Measurements from ENCODE around the gene ELP2. TPM values are rescaled to one million over a fixed set of nuclear protein-coding genes. Genes with fewer than 3 reads are reported as not detected.
"Not testable (repeated sequence)": the region's sequence is repeated elsewhere in the genome, so short reads cannot be mapped to it uniquely, and the experiment has no call there.

The ELP2 gene
- total RNA-seq, 1 experiment from 2014 or later = 100 TPM

DNA sequence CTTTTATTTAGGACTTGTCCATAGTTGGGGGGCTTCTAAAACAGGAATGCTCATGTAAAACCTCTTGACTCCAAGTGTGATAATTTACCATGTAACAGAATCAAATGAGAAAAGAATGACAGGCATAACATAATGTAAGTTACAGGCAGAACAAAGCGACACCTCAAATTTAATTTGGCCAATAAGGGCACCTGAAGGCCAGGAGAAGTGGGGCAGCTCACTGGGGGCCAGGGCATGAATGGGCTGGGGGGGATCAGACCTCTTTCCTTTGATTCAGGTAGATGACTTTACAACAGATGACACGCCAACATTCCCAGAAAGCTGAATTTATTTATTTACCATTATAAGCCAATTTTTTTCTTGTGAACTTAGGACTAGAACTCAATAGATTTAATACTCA is 72.1 kb downstream of the ELP2 start:
- intact Hi-C loops (cut with micrococcal nuclease) = no loop called here
- DNase-seq (ENCODE audit: unreplicated experiment) = no peak
- Mint-ChIP-seq H3K9me3 (ENCODE audit: unreplicated experiment) (no peaks in the 10 kb centered on the region), H3K27me3 (ENCODE audit: insufficient read depth, unreplicated experiment) (no peaks in the 10 kb centered on the region), H3K4me3 (ENCODE audit: unreplicated experiment) (no peak overlapping the region), H3K4me1 (ENCODE audit: insufficient read depth, unreplicated experiment) (no peaks in the 10 kb centered on the region), H3K36me3 (ENCODE audit: insufficient read depth, unreplicated experiment) (peaks cover 87% of the 10 kb centered on the region), H3K27ac (ENCODE audit: low read depth, unreplicated experiment) (no peak overlapping the region)
- BruUV-seq (replicated peaks) = no TSS peak
- POLR2A ChIA-PET = interaction anchor here (2.9 kb wide), 1 partner anchor 13 kb away, joined by 11 read pairs; no protein-coding TSS in a partner anchor
- CTCF ChIA-PET = no interaction called here
- TF ChIP-seq, protein P1, sequence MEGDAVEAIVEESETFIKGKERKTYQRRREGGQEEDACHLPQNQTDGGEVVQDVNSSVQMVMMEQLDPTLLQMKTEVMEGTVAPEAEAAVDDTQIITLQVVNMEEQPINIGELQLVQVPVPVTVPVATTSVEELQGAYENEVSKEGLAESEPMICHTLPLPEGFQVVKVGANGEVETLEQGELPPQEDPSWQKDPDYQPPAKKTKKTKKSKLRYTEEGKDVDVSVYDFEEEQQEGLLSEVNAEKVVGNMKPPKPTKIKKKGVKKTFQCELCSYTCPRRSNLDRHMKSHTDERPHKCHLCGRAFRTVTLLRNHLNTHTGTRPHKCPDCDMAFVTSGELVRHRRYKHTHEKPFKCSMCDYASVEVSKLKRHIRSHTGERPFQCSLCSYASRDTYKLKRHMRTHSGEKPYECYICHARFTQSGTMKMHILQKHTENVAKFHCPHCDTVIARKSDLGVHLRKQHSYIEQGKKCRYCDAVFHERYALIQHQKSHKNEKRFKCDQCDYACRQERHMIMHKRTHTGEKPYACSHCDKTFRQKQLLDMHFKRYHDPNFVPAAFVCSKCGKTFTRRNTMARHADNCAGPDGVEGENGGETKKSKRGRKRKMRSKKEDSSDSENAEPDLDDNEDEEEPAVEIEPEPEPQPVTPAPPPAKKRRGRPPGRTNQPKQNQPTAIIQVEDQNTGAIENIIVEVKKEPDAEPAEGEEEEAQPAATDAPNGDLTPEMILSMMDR (IDR thresholded peaks at IDR 0.05; ENCODE audit: unreplicated experiment) = no peak

DNA sequence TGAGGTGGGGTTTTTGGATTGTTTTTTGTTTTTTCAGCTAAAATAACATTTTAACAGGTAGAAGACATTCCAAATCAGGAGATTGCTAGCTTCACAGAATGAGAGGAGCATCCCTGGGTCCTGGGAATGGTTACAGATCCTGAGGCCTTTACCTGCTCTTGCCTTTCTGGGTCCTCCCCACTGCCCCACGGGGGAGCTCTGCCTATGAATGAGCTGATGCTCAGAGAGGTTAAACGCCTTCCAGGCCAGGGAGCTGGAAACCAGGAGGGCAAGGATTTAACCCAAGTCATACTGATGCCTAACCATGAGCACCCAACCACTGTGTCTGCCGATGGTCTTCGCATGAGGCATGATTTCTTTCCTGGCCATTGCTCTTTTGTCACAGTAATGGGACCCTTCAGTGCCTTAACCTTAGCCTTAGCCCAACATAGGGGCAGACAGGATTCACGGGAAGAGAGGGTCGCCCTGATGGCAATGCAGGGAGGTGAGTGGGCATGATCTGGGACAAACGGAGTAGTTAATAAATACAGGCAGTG is 73.7 kb downstream of the ELP2 start:
- H3K36me3 Mint-ChIP-seq (ENCODE audit: insufficient read depth, unreplicated experiment) = peaks cover 94% of the 10 kb centered on the region
- no peaks in the 10 kb centered on the region for H3K4me1 Mint-ChIP-seq (ENCODE audit: insufficient read depth, unreplicated experiment)
- H3K27ac Mint-ChIP-seq (ENCODE audit: low read depth, unreplicated experiment) = no peak overlapping the region
- DNase-seq (ENCODE audit: unreplicated experiment) = no peak
- intact Hi-C loops (cut with micrococcal nuclease) = no loop called here
- ChIA-PET POLR2A (interaction anchor here (0.7 to 2.9 kb wide), 2 partner anchors 15 to 172 kb away, joined by 3 to 11 read pairs; no protein-coding TSS in a partner anchor), CTCF (interaction anchor here (0.6 to 1.5 kb wide), 3 partner anchors 14 to 689 kb away, joined by 3 to 4 read pairs (median 4); no protein-coding TSS in a partner anchor)
- no peak overlapping the region for H3K4me3 Mint-ChIP-seq (ENCODE audit: unreplicated experiment)
- no peaks in the 10 kb centered on the region for H3K27me3 Mint-ChIP-seq (ENCODE audit: insufficient read depth, unreplicated experiment)
- TF ChIP-seq, protein P1 (IDR thresholded peaks at IDR 0.05; ENCODE audit: unreplicated experiment) = no peak
- BruUV-seq (replicated peaks) = no TSS peak
- peaks cover 9% of the 10 kb centered on the region for H3K9me3 Mint-ChIP-seq (ENCODE audit: unreplicated experiment)

DNA sequence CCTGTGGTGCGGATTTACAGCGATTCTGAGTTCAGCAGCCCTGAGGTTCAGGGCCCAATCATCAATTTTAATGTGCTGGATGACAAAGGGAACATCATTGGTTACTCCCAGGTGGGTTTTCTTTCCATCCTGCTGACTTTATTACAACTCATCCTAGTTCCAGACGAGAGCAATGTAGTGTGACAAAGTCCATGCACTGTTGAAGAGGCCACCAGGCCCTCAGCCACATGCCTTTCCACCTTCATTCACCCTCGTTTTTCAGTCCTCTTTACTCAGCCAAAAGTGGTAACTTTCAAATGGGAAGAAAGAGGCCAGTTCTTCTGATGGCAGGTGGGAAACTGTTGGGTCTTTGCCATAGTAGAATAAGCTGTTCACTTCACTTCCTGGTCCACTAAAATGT is 75.5 kb downstream of the ELP2 start:
- H3K36me3 Mint-ChIP-seq (ENCODE audit: insufficient read depth, unreplicated experiment) = peaks cover 96% of the 10 kb centered on the region
- CTCF ChIA-PET = interaction anchor here (0.6 to 1.2 kb wide), 2 partner anchors 22 to 110 kb away, joined by 3 to 4 read pairs; no protein-coding TSS in a partner anchor
- no peak overlapping the region for H3K4me3 Mint-ChIP-seq (ENCODE audit: unreplicated experiment)
- H3K27ac Mint-ChIP-seq (ENCODE audit: low read depth, unreplicated experiment) = no peak overlapping the region
- H3K9me3 Mint-ChIP-seq (ENCODE audit: unreplicated experiment) = peaks cover 10% of the 10 kb centered on the region
- DNase-seq (ENCODE audit: unreplicated experiment) = no peak
- intact Hi-C loops (cut with micrococcal nuclease) = no loop called here
- BruUV-seq (replicated peaks) = no TSS peak
- H3K4me1 Mint-ChIP-seq (ENCODE audit: insufficient read depth, unreplicated experiment) = no peaks in the 10 kb centered on the region
- H3K27me3 Mint-ChIP-seq (ENCODE audit: insufficient read depth, unreplicated experiment) = no peaks in the 10 kb centered on the region
- TF ChIP-seq, protein P1 (IDR thresholded peaks at IDR 0.05; ENCODE audit: unreplicated experiment) = no peak
- POLR2A ChIA-PET = no interaction called here

DNA sequence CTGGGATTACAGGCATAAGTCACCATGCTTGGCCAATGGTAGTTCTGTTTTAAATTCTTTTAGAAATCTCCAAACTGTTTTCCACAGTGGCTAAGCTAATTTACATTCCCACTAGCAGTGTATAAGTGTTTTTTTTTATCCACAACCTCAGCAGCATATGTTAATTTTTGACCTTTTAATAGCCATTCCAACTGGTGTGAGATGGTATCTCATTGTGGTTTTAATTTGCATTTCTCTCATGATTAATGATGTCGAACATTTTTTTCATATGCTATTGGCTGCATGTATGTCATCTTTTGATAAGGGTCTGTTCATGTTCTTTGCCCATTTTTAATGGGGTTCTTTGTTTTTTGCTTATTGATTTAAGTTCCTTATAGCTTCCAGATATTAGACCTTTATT is 77.6 kb downstream of the ELP2 start:
- intact Hi-C loops (cut with micrococcal nuclease) = no loop called here
- no peaks in the 10 kb centered on the region for H3K27me3 Mint-ChIP-seq (ENCODE audit: insufficient read depth, unreplicated experiment)
- POLR2A ChIA-PET = interaction anchor here (0.7 to 1.3 kb wide), 2 partner anchors 19 to 235 kb away, joined by 4 read pairs; partner anchors contain the start of gene RMP24

DNA sequence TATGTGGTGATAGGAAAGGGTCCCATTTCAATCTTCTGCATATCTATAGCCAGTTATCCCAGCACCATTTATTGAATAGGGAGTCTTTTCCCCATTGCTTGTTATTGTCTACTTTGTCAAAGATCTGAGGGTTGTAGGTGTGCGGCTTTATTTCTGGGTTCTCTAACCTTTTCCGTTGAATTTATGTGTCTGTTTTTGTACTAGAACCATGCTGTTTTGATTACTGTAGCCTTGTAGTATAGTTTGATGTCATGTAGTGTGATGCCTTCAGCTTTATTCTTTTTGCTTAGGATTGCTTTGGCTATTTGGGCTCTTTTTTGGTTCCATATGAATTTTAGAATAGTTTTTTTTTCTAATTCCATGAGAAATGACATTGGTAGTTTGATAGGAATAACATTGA is 78.3 kb downstream of the ELP2 start:
- H3K27ac Mint-ChIP-seq (ENCODE audit: low read depth, unreplicated experiment); H3K4me3 Mint-ChIP-seq (ENCODE audit: unreplicated experiment); H3K9me3 Mint-ChIP-seq (ENCODE audit: unreplicated experiment); intact Hi-C loops (cut with micrococcal nuclease); BruUV-seq (replicated peaks); DNase-seq (ENCODE audit: unreplicated experiment); H3K27me3 Mint-ChIP-seq (ENCODE audit: insufficient read depth, unreplicated experiment); H3K4me1 Mint-ChIP-seq (ENCODE audit: insufficient read depth, unreplicated experiment): not testable (repeated sequence)
- ChIA-PET POLR2A (interaction anchor here (0.7 to 1.3 kb wide), 2 partner anchors 20 to 236 kb away, joined by 4 read pairs; partner anchors contain the start of gene RMP24), CTCF (interaction anchor here (1.0 kb wide), 1 partner anchor 19 kb away, joined by 5 read pairs; no protein-coding TSS in a partner anchor)
- peaks cover 100% of the 10 kb centered on the region for H3K36me3 Mint-ChIP-seq (ENCODE audit: insufficient read depth, unreplicated experiment)

More for the DNA sequence above, 77.6 kb downstream of the ELP2 start:
- no peak for DNase-seq (ENCODE audit: unreplicated experiment)
- H3K4me1 Mint-ChIP-seq (ENCODE audit: insufficient read depth, unreplicated experiment) = no peaks in the 10 kb centered on the region
- CTCF ChIA-PET = interaction anchor here (1.0 kb wide), 1 partner anchor 18 kb away, joined by 5 read pairs; no protein-coding TSS in a partner anchor
- no peak overlapping the region for H3K4me3 Mint-ChIP-seq (ENCODE audit: unreplicated experiment)
- H3K27ac Mint-ChIP-seq (ENCODE audit: low read depth, unreplicated experiment) = no peak overlapping the region
- H3K36me3 Mint-ChIP-seq (ENCODE audit: insufficient read depth, unreplicated experiment) = peaks cover 100% of the 10 kb centered on the region
- no TSS peak for BruUV-seq (replicated peaks)
- TF ChIP-seq, protein P1 (IDR thresholded peaks at IDR 0.05; ENCODE audit: unreplicated experiment) = no peak
- peaks cover 10% of the 10 kb centered on the region for H3K9me3 Mint-ChIP-seq (ENCODE audit: unreplicated experiment)
